WTC11 (cell line): ENCODE data around the gene SRSF10. TPM values are rescaled to one million over a fixed set of nuclear protein-coding genes. Genes with fewer than 3 reads are reported as not detected.

ENCODE experiments used
- AFF4 ChIP-seq: sonication (generic); formaldehyde crosslinking; IDR thresholded peaks from 2 replicates; pipeline ENCODE4 v1.8.1; 2023; ENCODE audit warnings: mild to moderate bottlenecking, missing genetic modification reagents, borderline replicate concordance
- ELF4 ChIP-seq: sonication (generic); formaldehyde crosslinking; IDR thresholded peaks from 2 replicates; pipeline ENCODE4 v1.8.1; 2022; ENCODE audit warnings: low read depth, mild to moderate bottlenecking, moderate library complexity, missing genetic modification reagents
- FOXK1 ChIP-seq: sonication (generic); formaldehyde crosslinking; IDR thresholded peaks from 2 replicates; pipeline ENCODE4 v1.8.0; 2022; ENCODE audit warnings: mild to moderate bottlenecking, moderate library complexity, missing genetic modification reagents
- FOXP1 ChIP-seq: sonication (generic); formaldehyde crosslinking; IDR thresholded peaks from 2 replicates; pipeline ENCODE4 v1.8.0; 2022; ENCODE audit warnings: missing genetic modification reagents, mild to moderate bottlenecking, moderate library complexity, borderline replicate concordance
- GABPB1 ChIP-seq: sonication (generic); formaldehyde crosslinking; IDR thresholded peaks from 2 replicates; pipeline ENCODE4 v1.8.1; 2023; ENCODE audit warnings: mild to moderate bottlenecking, missing genetic modification reagents
- HMGA2 ChIP-seq: fragments of 250-450 bp; sonication (Bioruptor Pico); IDR thresholded peaks from 2 replicates; pipeline ENCODE4 v1.4.0; 2021; ENCODE audit warnings: mild to moderate bottlenecking, moderate library complexity
- JAZF1 ChIP-seq: fragments of 250-450 bp; sonication (Bioruptor Pico); IDR thresholded peaks from 2 replicates; pipeline ENCODE4 v1.9.0; 2021; ENCODE audit warnings: moderate library complexity, mild to moderate bottlenecking, inconsistent platforms
- MYBL2 ChIP-seq: sonication (generic); formaldehyde crosslinking; IDR thresholded peaks from 2 replicates; pipeline ENCODE4 v1.8.1; 2023; ENCODE audit warnings: mild to moderate bottlenecking, moderate library complexity, missing genetic modification reagents
- NFE2L1 ChIP-seq: sonication (generic); formaldehyde crosslinking; IDR thresholded peaks from 2 replicates; pipeline ENCODE4 v1.8.1; 2023; ENCODE audit warnings: missing genetic modification reagents
- NR1H2 ChIP-seq: sonication (generic); formaldehyde crosslinking; IDR thresholded peaks from 2 replicates; pipeline ENCODE4 v1.9.0; 2021; ENCODE audit warnings: mild to moderate bottlenecking, moderate library complexity, missing genetic modification reagents
- RELA ChIP-seq: sonication (generic); formaldehyde crosslinking; IDR thresholded peaks from 2 replicates; pipeline ENCODE4 v1.8.1; 2022; ENCODE audit warnings: missing genetic modification reagents, mild to moderate bottlenecking, borderline replicate concordance
- SMAD3 ChIP-seq: sonication (generic); formaldehyde crosslinking; IDR thresholded peaks from 2 replicates; pipeline ENCODE4 v1.8.0; 2022; ENCODE audit warnings: missing genetic modification reagents, mild to moderate bottlenecking, borderline replicate concordance
- SMAD4 ChIP-seq: sonication (generic); formaldehyde crosslinking; IDR thresholded peaks from 2 replicates; pipeline ENCODE4 v1.8.0; 2022; ENCODE audit warnings: mild to moderate bottlenecking, missing genetic modification reagents
- TP53 ChIP-seq: sonication (generic); formaldehyde crosslinking; IDR thresholded peaks from 2 replicates; pipeline ENCODE4 v1.8.1; 2023; ENCODE audit warnings: mild to moderate bottlenecking, missing genetic modification reagents
- USF1 ChIP-seq: sonication (generic); formaldehyde crosslinking; IDR thresholded peaks from 2 replicates; pipeline ENCODE4 v1.8.0; 2022; ENCODE audit warnings: mild to moderate bottlenecking, missing genetic modification reagents
- ZNF263 ChIP-seq: sonication (generic); formaldehyde crosslinking; IDR thresholded peaks from 2 replicates; pipeline ENCODE4 v1.8.1; 2022; ENCODE audit warnings: low read depth, mild to moderate bottlenecking, moderate library complexity, missing genetic modification reagents
- ZNF396 ChIP-seq: fragments of 250-450 bp; sonication (Bioruptor Pico); IDR thresholded peaks from 2 replicates; pipeline ENCODE4 v1.8.0; 2021; ENCODE audit warnings: mild to moderate bottlenecking, moderate library complexity, borderline replicate concordance
- ZNF416 ChIP-seq: fragments of 250-450 bp; sonication (Bioruptor Pico); IDR thresholded peaks from 2 replicates; pipeline ENCODE4 v1.9.0; 2021; ENCODE audit warnings: mild to moderate bottlenecking, inconsistent platforms
- total RNA-seq: library from RNA; stranded (reverse); gene quantifications from 3 replicates; pipeline ENCODE4 v1.2.3, GENCODE V29; 2021
- TF ChIP-seq, protein P1 (sequence below): sonication (generic); formaldehyde crosslinking; IDR thresholded peaks from 2 replicates; pipeline ENCODE4 v1.8.1; 2023; ENCODE audit warnings: mild to moderate bottlenecking, missing genetic modification reagents
- TF ChIP-seq, protein P2 (sequence below): sonication (generic); formaldehyde crosslinking; IDR thresholded peaks from 2 replicates; pipeline ENCODE4 v1.8.1; 2022; ENCODE audit warnings: mild to moderate bottlenecking, missing genetic modification reagents, moderate library complexity, borderline replicate concordance
- TF ChIP-seq, protein P3 (sequence below): fragments of 250-450 bp; sonication (Bioruptor Pico); IDR thresholded peaks from 2 replicates; pipeline ENCODE4 v1.9.0; 2021; ENCODE audit warnings: mild to moderate bottlenecking, borderline replicate concordance
- TF ChIP-seq, protein P4 (sequence below): sonication (generic); formaldehyde crosslinking; IDR thresholded peaks from 2 replicates; pipeline ENCODE4 v1.8.1; 2023; ENCODE audit warnings: mild to moderate bottlenecking, moderate library complexity, missing genetic modification reagents

The SRSF10 gene
- total RNA-seq, 1 experiment from 2014 or later = 163 TPM

- TF ChIP-seq TP53 (CRISPR knock-in tag) (no peak), MYBL2 (CRISPR knock-in tag) (peak; percentile 96), ZNF416 (peak; percentile 51; the same call in 1 of the 2 replicates), SMAD4 (CRISPR knock-in tag) (no peak), HMGA2 (CRISPR knock-in tag) (peak; percentile 13; the same call in 1 of the 2 replicates), SMAD3 (CRISPR knock-in tag) (peak; percentile 95), AFF4 (CRISPR knock-in tag) (no peak), ELF4 (0 out of 2 replicates have a peak, but pooled peaks have one; percentile 80), NR1H2 (CRISPR knock-in tag) (no peak), FOXP1 (CRISPR knock-in tag) (peak; percentile 93), RELA (CRISPR knock-in tag) (peak; percentile 92; the same call in 1 of the 2 replicates), USF1 (CRISPR knock-in tag) (no peak), JAZF1 (no peak), FOXK1 (peak; percentile 49; the same call in 1 of the 2 replicates), NFE2L1 (CRISPR knock-in tag) (peak; percentile 56; the same call in 1 of the 2 replicates), ZNF396 (CRISPR knock-in tag) (no peak), ZNF263 (no peak), GABPB1 (CRISPR knock-in tag) (peak; percentile 67)
- TF ChIP-seq, protein P1, sequence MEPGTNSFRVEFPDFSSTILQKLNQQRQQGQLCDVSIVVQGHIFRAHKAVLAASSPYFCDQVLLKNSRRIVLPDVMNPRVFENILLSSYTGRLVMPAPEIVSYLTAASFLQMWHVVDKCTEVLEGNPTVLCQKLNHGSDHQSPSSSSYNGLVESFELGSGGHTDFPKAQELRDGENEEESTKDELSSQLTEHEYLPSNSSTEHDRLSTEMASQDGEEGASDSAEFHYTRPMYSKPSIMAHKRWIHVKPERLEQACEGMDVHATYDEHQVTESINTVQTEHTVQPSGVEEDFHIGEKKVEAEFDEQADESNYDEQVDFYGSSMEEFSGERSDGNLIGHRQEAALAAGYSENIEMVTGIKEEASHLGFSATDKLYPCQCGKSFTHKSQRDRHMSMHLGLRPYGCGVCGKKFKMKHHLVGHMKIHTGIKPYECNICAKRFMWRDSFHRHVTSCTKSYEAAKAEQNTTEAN (CRISPR knock-in tag) = peak; percentile 89
- TF ChIP-seq, protein P2, sequence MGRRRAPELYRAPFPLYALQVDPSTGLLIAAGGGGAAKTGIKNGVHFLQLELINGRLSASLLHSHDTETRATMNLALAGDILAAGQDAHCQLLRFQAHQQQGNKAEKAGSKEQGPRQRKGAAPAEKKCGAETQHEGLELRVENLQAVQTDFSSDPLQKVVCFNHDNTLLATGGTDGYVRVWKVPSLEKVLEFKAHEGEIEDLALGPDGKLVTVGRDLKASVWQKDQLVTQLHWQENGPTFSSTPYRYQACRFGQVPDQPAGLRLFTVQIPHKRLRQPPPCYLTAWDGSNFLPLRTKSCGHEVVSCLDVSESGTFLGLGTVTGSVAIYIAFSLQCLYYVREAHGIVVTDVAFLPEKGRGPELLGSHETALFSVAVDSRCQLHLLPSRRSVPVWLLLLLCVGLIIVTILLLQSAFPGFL = 0 out of 2 replicates have a peak, but pooled peaks have one; percentile 51
- TF ChIP-seq, protein P3, sequence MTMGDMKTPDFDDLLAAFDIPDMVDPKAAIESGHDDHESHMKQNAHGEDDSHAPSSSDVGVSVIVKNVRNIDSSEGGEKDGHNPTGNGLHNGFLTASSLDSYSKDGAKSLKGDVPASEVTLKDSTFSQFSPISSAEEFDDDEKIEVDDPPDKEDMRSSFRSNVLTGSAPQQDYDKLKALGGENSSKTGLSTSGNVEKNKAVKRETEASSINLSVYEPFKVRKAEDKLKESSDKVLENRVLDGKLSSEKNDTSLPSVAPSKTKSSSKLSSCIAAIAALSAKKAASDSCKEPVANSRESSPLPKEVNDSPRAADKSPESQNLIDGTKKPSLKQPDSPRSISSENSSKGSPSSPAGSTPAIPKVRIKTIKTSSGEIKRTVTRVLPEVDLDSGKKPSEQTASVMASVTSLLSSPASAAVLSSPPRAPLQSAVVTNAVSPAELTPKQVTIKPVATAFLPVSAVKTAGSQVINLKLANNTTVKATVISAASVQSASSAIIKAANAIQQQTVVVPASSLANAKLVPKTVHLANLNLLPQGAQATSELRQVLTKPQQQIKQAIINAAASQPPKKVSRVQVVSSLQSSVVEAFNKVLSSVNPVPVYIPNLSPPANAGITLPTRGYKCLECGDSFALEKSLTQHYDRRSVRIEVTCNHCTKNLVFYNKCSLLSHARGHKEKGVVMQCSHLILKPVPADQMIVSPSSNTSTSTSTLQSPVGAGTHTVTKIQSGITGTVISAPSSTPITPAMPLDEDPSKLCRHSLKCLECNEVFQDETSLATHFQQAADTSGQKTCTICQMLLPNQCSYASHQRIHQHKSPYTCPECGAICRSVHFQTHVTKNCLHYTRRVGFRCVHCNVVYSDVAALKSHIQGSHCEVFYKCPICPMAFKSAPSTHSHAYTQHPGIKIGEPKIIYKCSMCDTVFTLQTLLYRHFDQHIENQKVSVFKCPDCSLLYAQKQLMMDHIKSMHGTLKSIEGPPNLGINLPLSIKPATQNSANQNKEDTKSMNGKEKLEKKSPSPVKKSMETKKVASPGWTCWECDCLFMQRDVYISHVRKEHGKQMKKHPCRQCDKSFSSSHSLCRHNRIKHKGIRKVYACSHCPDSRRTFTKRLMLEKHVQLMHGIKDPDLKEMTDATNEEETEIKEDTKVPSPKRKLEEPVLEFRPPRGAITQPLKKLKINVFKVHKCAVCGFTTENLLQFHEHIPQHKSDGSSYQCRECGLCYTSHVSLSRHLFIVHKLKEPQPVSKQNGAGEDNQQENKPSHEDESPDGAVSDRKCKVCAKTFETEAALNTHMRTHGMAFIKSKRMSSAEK (CRISPR knock-in tag) = peak; percentile 79; the same call in 1 of the 2 replicates
- TF ChIP-seq, protein P4, sequence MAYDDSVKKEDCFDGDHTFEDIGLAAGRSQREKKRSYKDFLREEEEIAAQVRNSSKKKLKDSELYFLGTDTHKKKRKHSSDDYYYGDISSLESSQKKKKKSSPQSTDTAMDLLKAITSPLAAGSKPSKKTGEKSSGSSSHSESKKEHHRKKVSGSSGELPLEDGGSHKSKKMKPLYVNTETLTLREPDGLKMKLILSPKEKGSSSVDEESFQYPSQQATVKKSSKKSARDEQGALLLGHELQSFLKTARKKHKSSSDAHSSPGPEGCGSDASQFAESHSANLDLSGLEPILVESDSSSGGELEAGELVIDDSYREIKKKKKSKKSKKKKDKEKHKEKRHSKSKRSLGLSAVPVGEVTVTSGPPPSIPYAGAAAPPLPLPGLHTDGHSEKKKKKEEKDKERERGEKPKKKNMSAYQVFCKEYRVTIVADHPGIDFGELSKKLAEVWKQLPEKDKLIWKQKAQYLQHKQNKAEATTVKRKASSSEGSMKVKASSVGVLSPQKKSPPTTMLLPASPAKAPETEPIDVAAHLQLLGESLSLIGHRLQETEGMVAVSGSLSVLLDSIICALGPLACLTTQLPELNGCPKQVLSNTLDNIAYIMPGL (CRISPR knock-in tag) = peak; percentile 90
Measured at GRCh38 chr1:23979881-23980727, at the start of gene SRSF10 (continued).
